IPS-18c (cell line): ENCODE results near the gene MAPK8.

Experiments
- H3K4me3 ChIP-seq: 2 replicates; pipeline ENCODE4 v1.7.0; 2013; ENCODE audit warnings: low read depth, mild to moderate bottlenecking, low read length, moderate library complexity; ENCODE audit not compliant: insufficient read depth
- H3K9me3 ChIP-seq: one replicate; pipeline ENCODE4 v1.6.1; 2013; ENCODE audit warnings: mild to moderate bottlenecking, low read length, moderate library complexity; ENCODE audit not compliant: control insufficient read depth, insufficient read depth

MAPK8 gene

GRCh38 chr10:48287417-48288391 lies 18.8 kb upstream of the MAPK8 start:
- H3K4me3 ChIP-seq, result no peak overlapping the region
- no peaks in the 10 kb centered on the region for H3K9me3 ChIP-seq

GRCh38 chr10:48288661-48289060 lies 17.8 kb upstream of the MAPK8 start:
- H3K9me3 ChIP-seq, result no peaks in the 10 kb centered on the region
- no peak overlapping the region for H3K4me3 ChIP-seq

- H3K4me3 ChIP-seq, result no peak overlapping the region
Measured at GRCh38 chr10:48289501-48290238, 16.8 kb upstream of the MAPK8 start.

GRCh38 chr10:48290286-48290685 lies 16.2 kb upstream of the MAPK8 start:
- H3K4me3 ChIP-seq, result no peak overlapping the region
- no peaks in the 10 kb centered on the region for H3K9me3 ChIP-seq

More at GRCh38 chr10:48289501-48290238, 16.8 kb upstream of the MAPK8 start:
- H3K9me3 ChIP-seq, result no peaks in the 10 kb centered on the region

GRCh38 chr10:48291190-48291589 lies 15.3 kb upstream of the MAPK8 start:
- Histone ChIP-seq H3K9me3 (no peaks in the 10 kb centered on the region), H3K4me3 (no peak overlapping the region)

GRCh38 chr10:48292616-48293015 lies 13.9 kb upstream of the MAPK8 start:
- H3K9me3 ChIP-seq, result no peaks in the 10 kb centered on the region
- H3K4me3 ChIP-seq, result no peak overlapping the region

GRCh38 chr10:48294431-48294830 lies 12.0 kb upstream of the MAPK8 start:
- no peaks in the 10 kb centered on the region for H3K9me3 ChIP-seq
- H3K4me3 ChIP-seq, result no peak overlapping the region

GRCh38 chr10:48296576-48297098 lies 9.8 kb upstream of the MAPK8 start:
- Histone ChIP-seq H3K4me3 (no peak overlapping the region), H3K9me3 (no peaks in the 10 kb centered on the region)

- H3K9me3 ChIP-seq, result no peaks in the 10 kb centered on the region
- H3K4me3 ChIP-seq, result no peak overlapping the region
Measured at GRCh38 chr10:48299066-48299465, 7.4 kb upstream of the MAPK8 start.

- Histone ChIP-seq H3K4me3 (no peak overlapping the region), H3K9me3 (no peaks in the 10 kb centered on the region)
Measured at GRCh38 chr10:48299692-48300091, 6.8 kb upstream of the MAPK8 start.

GRCh38 chr10:48300556-48300955 lies 5.9 kb upstream of the MAPK8 start:
- H3K4me3 ChIP-seq, result no peak overlapping the region
- H3K9me3 ChIP-seq, result no peaks in the 10 kb centered on the region

- H3K9me3 ChIP-seq, result no peaks in the 10 kb centered on the region
Measured at GRCh38 chr10:48302515-48303476, 3.7 kb upstream of the MAPK8 start.

GRCh38 chr10:48305905-48306264 lies 592 bp upstream of the MAPK8 start:
- Histone ChIP-seq H3K4me3 (peak overlapping the region; percentile 28; the same call in 1 of the 2 replicates), H3K9me3 (no peaks in the 10 kb centered on the region)

More at GRCh38 chr10:48302515-48303476, 3.7 kb upstream of the MAPK8 start:
- no peak overlapping the region for H3K4me3 ChIP-seq

- Histone ChIP-seq H3K9me3 (no peaks in the 10 kb centered on the region), H3K4me3 (peak overlapping the region; percentile 67)
Measured at GRCh38 chr10:48306870-48307710, 613 bp downstream of the MAPK8 start.

- Histone ChIP-seq H3K4me3 (peak overlapping the region; percentile 67), H3K9me3 (no peaks in the 10 kb centered on the region)
Measured at GRCh38 chr10:48307711-48308018, 1.2 kb downstream of the MAPK8 start.

- H3K4me3 ChIP-seq, result no peak overlapping the region
- no peaks in the 10 kb centered on the region for H3K9me3 ChIP-seq
Measured at GRCh38 chr10:48309711-48310226, 3.3 kb downstream of the MAPK8 start.
